Stimulated activated CD4-positive, alpha-beta T cell treated with anti-CD3 and anti-CD28 coated beads, Interleukin-15, amount 100 ng/mL, for 48 hours (primary cell): ENCODE results near the gene KDM4D.
"Not testable (repeated sequence)": the region's sequence is repeated elsewhere in the genome, so short reads cannot be mapped to it uniquely, and the experiment has no call there.

Experiments used
- DNase-seq, 2 donors: peaks; one replicate each; pipeline ENCODE4 v3.0.0-alpha.2; 2020; ENCODE audit warnings: low read depth in 2 of 2

Gene KDM4D

GRCh38 chr11:94958121-94958696 lies 15.3 kb upstream of the KDM4D start:
- no peak for DNase-seq

GRCh38 chr11:94959179-94959578 lies 14.3 kb upstream of the KDM4D start:
- DNase-seq: no peak

GRCh38 chr11:94960488-94960887 lies 13.0 kb upstream of the KDM4D start:
- no peak for DNase-seq

- no peak for DNase-seq
These were observed 12.3 kb upstream of the KDM4D start for GRCh38 chr11:94961255-94961654.

- no peak for DNase-seq
These were observed 8.6 kb upstream of the KDM4D start for GRCh38 chr11:94964934-94965333.

- no peak for DNase-seq
These were observed 5.1 kb upstream of the KDM4D start for GRCh38 chr11:94968334-94968958.

- no peak for DNase-seq
These were observed 810 bp upstream of the KDM4D start for GRCh38 chr11:94972700-94973098.

GRCh38 chr11:94974178-94974577 lies 669 bp downstream of the KDM4D start:
- DNase-seq: no peak

GRCh38 chr11:94975599-94975998 lies 2.1 kb downstream of the KDM4D start:
- DNase-seq: no peak

GRCh38 chr11:94987378-94987777 lies 13.9 kb downstream of the KDM4D start:
- DNase-seq: no peak

- DNase-seq: no peak
These were observed 15.2 kb downstream of the KDM4D start for GRCh38 chr11:94988748-94989147.

- DNase-seq: no peak
These were observed 20.0 kb downstream of the KDM4D start for GRCh38 chr11:94993400-94993943.

GRCh38 chr11:94997437-94997836 lies 23.9 kb downstream of the KDM4D start:
- DNase-seq: no peak

- no peak for DNase-seq
These were observed 24.8 kb downstream of the KDM4D start for GRCh38 chr11:94998285-94998684.

GRCh38 chr11:95003716-95004115 lies 30.2 kb downstream of the KDM4D start:
- no peak for DNase-seq

GRCh38 chr11:95005642-95006041 lies 32.1 kb downstream of the KDM4D start:
- no peak for DNase-seq

GRCh38 chr11:95011376-95011775 lies 37.9 kb downstream of the KDM4D start:
- no peak for DNase-seq

- no peak for DNase-seq
These were observed 40.8 kb downstream of the KDM4D start for GRCh38 chr11:95014184-95014821.

GRCh38 chr11:95016139-95016538 lies 42.6 kb downstream of the KDM4D start:
- no peak for DNase-seq

- not testable (repeated sequence) for DNase-seq
These were observed 48.0 kb downstream of the KDM4D start for GRCh38 chr11:95021468-95021867.

- DNase-seq: no peak
These were observed 51.4 kb downstream of the KDM4D start, which contains the start of gene KDM4E for GRCh38 chr11:95024958-95025357. Gene KDM4E, plus strand, starts transcription at chr11:95025258. Its CDS starts 300 bp downstream, at chr11:95025558.

GRCh38 chr11:95025594-95025993 lies 52.1 kb downstream of the KDM4D start:
- DNase-seq: not testable (repeated sequence)

GRCh38 chr11:95028357-95028756 lies 54.8 kb downstream of the KDM4D start:
- DNase-seq: no peak
